HG02759 (cell line): ENCODE measurements around the gene ELOB.
A peak's percentile ranks its signal among the peaks of the same experiment; 100 is the strongest.

Experiments used
- ATAC-seq: cut with Tn5 transposase; IDR thresholded peaks from one replicate; pipeline ENCODE4 v1.9.1; 2021; ENCODE audit warnings: mild to moderate bottlenecking, moderate library complexity; ENCODE audit not compliant: unreplicated experiment

The ELOB gene

DNA sequence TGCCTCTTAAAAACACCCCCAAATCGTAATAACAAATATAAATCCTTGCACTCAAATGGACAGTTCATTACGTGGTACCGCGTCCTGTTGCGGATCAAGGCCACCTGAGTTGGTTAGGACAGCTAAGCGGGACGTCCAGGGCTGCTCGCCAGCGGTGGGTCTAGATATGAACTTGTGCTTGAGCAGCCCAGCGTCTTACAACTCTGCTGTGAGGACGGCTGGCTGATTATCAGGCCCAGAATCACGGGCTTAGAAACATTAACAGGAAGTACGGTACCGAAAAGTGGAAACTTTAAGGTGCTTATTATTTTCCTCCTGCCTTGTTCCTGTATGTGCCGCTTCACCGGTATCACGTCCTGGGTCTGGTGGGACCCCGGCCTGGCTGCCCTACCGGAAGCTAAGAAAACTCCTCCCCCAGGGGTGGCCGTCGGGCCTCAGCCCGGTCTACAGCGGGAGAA, 25.5 kb downstream of the ELOB start:
- peak; percentile 31 for ATAC-seq

DNA sequence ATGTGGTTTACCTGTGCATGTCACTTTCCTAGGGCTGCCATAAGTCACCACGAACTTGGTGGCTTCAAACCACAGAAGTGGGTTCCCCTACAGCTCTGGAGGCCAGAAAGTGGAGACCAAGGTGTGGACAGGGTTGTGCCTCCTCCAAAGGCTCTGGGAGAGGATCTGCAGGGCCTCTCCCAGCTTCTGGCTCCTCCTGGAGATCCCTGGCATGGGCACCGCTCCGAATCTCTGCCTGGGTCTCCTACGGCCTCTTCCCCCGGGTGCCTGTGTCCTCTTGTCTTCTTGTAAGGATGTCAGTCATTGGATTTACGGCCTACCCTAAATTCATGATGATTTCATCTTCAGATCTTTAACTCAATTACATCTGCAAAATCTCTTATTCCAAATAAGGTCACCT, 27.1 kb downstream of the ELOB start:
- ATAC-seq = no peak

DNA sequence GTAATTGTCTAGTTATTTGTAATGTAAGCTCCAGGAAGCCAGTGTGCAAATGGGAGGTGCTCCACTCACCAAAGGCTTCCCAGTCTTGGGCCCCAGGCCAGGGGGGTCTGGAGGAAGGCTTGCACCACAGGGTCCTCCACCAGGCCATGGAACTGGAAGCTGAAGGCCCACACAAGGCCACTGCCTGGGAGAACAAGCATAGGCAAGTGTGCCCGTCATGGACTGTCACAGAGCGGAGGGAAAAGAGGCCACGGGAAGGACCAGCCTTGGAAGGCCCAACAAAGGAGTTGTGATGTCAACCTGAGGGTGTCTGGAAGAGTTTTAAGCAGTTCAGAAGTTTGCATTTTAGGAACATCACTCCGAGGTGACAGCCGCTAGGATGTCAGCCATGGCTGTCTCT, 27.6 kb downstream of the ELOB start:
- no peak for ATAC-seq

DNA sequence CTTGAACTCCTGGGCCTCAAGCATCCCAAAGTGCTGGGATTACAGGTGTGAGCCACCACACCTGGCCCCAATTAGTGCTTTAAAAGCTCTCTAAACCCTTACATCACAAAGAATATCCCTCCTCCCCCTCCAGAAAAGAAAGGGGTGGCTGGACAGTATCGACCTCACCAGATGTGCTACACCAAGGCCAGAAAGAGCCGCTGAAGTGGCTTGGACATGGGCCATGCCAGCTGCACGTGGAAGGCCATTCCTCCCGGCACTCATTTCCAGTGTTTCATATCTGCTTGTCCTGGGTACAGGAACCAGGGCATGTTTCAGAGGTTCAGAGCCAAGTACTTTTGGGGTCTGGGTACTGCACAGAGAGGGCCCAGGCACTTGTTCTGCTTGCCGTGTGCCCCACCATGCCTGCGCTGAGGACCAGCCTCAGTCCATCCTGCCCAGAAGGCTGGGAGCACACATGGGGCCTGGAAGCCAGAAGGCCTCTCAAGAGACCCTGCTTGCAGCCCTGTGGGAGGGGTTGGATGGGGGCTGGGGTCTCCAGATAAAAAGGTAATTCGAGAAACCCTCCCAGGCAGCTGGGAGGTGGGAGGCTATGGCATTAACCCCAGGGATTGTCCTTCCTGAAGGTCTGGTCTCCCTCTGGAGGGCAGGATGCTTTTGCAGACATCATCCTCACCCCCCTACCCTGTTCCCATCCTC, 28.2 kb downstream of the ELOB start:
- no peak for ATAC-seq

DNA sequence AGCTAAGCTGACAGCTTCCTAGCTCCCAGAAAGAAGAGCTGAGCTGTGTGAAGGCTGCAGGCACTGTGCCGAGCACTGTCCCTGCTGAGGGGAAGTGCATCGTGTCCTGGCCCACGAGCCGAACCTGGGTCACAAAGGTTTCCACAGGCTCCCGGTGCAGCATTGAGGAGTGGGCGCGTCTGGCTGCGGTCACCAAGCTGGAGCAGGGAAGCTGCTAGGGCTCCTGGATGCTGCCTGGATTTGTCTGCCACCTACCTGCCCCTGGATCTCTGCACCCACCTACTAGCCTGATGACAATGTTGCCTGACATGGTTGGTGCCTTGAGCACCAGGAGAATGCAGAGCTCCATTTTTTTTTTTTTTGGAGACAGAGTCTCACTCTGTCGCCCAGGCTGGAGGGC, 31.1 kb downstream of the ELOB start:
- no peak for ATAC-seq

DNA sequence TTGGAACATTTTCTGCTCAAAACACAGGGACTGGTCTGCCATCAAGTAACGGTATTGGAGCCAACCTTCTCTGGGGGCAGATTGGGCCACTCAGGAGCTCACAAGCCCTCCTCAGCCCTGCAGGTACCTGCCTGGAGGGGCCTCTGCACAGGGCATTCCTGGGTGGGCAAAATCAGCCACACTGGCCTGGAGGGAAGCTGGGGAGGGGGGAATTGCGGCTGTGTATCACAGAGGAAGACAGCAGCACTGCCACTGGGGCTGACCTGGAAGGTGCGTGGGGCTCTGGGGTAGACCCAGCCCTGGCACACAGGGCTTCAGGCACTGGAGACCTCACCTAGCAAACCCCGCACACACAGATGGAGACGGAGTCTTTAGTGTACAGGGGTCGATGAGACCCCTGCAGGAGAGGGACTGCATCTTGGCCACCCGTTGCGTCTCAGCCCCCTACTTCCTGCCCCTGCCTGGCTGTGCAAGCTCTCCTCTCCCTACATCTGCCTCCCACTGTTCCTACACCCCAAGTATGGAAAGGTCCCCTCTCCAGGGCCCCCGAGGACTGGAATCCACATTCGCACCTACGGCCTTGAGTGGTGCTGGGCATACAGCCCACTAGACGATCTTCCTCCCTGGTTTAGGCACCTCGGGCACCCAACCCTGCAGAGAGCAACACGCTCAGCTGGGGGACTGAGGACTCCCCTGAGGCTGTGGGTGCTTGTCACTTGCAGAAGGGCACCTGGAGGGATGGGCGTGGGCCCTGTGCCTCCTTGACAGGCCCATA, 31.8 kb downstream of the ELOB start:
- no peak for ATAC-seq

DNA sequence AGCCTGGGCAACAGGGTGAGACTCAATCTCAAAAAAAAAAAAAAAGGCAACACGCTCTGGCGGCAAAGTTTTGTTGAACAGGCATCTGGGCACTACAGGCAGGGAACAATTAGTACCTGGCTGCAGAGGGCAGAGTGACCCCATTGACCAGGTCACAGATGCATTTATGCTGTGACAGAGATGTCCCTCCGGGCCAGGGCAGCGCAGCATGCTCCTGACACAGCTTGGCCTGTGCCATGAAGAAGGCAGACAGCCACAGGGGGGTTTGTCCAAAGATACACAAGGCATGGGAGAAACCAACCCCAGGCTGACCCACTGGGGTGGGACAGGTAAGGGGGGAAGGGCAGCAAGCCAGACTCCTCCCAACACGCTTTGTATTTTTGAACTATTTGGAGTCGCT, 32.4 kb downstream of the ELOB start:
- ATAC-seq = no peak

DNA sequence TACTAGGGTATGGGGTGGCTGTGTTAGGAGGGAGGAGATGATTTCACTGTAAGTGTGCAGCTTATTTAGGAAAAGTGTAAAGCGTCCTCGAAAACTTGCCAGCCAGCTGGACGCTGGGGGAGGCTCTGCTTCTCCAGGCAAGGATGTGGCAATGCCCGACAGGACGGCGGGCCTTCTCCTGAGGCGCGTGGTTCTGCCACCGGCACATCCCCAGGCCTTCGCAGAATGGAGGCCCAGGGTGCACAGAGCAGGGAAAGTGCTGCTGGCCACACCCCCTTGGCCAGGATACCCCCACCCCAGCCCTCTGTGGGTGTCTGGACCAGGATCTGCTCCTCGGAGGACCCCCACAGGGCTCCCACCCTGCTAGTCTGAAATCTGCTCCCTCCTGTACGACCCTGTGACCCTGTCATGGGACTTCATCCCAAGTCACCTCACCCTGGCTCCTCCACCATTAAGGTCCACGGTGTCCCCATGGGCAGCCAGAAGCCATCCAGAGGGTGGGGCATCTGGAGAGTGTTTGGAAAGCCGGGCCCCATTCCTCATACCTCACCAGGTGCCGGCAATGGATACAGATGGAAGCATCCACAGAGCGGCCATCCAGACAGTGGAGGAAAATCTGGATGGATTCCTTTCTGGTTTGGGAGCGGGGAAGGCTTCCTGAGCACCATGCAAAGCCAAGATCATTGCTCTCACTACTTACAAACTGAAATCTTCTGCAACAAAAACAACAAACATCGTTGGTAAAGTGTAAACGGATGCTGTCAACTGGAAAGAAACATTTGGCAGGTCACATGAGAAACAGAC, 33.9 kb downstream of the ELOB start:
- ATAC-seq = no peak

DNA sequence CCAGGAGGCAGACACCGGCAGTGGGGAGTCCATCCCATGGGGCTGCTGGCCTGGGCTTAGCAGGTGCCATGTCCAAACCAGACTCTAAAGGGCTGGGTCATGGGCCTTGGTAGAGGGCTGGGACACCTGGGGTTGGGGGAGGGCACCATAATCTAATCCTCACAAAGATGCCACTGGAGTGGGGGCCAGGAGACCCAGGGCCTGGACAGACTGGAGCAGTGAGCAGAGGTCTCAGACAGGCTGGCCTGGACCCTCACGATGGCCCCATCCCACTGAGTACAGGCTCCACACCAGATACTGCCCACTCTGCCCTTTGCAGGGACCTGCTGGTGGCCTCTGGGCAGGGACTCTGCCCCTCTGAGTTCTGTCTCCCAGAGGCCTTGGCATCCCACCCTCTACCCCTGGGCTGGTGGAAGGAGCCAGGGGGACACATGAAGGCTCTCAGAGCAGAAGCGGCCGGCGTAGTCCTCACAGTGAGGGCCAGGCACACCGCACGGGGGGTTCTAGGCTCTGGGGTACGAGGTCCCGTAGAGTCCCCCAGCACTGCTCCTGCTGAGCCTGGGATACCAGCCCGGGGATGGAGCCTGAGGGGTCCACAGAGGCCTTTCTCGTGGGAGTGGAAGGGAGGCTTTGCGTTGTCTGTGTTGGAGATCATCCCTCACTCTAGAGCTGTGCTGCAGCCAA, 34.6 kb downstream of the ELOB start:
- ATAC-seq = no peak

DNA sequence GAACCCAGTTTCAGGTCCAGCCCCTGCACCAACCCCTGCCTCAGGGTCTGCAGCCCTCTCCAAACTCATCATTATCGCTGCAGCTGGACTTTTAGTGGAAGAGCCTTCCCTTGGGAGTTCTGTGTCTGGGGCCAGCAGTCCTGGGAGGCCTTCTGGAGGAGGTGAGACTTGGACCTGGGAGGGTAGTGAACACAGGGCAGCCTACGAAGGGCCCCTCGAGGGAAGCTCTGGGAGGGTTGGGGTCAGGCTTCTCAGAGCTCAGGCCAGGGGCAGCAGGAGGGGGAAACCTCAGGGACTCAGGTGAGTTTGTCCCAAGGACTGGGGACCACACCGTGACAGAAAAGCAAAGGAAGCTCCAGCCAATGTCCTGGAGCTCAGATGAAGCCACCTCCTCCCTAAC, 35.9 kb downstream of the ELOB start:
- no peak for ATAC-seq

DNA sequence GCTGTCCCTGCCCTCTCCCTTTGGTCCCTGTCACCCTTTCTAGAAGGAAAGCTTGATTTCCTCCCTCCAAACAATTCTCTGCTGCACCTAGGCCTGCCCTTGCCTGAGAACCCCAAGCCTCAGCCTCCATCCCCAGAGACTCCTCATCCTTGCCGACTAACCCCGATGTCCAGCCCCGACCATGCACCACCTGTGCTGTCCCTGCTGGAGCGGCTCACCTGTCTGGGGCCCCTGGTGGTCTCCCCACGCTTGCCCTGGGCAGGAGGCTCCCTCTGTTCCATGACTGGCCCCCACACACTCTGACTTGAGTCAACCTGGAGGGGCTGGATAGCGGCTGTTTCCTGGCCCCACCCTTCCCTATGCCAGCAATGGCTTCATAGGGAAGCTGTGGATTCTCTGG, 36.6 kb downstream of the ELOB start:
- no peak for ATAC-seq

DNA sequence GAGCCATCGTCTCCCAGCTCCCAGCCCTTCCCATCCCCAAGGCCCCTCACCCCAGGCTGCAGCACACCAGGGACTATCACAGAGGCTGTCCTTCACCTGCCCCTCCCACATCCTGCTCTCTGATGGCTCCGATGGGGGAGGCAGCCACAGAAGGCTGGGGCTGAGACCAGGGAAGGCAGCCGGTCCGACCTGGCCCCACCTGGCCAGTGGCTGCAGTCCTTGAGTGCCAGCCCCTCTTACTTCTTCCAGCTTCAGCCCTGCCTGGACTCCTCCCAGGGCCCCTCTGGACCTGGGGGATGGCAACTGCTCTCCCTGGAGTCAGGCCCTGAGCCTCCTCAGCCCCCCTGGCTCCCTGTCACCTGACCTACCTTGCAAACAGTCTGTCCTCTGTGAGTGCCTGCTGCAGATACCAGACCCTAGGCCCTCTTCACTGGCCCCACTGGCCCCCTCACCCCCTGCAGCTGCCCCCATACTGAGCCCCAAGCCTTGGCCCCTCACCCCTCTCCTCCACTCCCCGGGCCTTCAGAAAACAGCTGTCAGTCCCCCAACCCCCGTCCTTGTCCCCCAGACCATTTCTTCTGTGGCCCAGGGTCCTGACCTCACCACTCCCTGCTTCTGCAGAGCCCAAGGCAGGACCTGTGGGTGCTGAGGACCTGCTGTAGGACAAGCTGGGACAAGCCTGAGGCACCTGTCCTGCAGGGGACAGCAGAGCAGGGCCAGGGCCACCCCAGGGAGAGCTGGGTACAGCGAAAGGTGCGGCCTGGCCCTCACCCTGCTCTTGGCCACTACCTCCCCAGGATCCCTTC, 37.3 kb downstream of the ELOB start:
- ATAC-seq = no peak

DNA sequence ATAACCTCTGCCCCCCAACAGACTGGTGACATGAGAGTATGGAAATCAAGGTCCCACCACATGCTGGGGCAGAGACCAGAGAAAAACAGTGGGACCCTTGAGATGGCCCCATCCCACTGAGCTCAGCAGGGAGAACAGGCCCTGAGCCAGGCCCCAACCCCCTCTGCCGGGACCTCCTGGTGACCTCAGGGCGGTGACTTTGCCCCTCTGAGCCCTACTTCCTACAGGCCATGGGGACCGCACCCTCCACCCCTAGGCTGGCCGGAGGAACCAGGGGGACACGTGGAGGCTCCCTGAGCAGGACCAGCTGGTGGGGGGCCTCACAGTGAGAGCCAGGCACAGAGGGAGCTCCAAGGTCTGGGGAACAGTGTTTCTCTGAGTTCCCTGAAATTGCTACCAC, 38.5 kb downstream of the ELOB start:
- no peak for ATAC-seq

DNA sequence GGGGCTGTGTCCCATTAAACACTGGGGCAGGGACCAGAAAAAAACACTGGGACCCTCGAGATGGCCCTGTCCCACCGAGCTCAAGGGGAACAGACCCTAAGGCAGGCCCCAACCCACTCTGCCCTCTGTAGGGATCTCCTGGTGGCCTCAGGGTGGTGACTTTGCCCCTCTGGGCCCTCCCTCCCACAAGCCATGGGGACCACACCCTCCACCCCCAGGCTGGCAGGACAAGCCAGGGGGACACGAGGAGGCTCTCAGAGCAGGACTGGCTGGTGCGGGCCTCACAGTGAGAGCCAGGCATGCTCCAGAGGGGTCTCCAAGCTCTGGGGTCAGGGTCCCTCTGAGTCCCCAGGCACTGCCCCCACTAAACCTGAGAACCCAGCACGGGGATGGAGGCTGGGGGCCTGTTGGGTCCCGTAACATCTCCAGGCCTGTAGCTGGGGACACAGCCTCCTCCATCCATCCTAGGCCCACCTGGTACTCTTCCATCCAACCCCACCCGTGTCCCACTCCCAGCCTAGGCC, 39.1 kb downstream of the ELOB start:
- ATAC-seq = no peak

DNA sequence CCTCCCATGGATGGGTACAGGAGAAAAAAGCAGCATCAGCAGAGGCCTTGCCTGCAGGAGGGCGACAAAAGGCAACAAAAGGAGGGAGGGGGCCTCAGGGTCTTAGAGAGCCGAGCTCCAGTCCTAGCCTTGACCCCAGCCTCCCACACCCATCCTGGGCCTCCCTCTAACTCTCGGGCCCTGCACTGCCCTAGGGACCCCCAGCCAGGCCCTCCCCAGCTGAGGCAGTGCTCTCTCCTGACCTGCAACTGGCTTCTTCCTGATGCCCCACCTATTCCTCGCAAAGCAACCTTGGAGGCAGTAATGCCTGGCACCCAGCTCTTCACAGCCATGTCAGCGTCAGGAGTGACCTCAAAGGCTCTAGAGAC, 39.9 kb downstream of the ELOB start:
- no peak for ATAC-seq

DNA sequence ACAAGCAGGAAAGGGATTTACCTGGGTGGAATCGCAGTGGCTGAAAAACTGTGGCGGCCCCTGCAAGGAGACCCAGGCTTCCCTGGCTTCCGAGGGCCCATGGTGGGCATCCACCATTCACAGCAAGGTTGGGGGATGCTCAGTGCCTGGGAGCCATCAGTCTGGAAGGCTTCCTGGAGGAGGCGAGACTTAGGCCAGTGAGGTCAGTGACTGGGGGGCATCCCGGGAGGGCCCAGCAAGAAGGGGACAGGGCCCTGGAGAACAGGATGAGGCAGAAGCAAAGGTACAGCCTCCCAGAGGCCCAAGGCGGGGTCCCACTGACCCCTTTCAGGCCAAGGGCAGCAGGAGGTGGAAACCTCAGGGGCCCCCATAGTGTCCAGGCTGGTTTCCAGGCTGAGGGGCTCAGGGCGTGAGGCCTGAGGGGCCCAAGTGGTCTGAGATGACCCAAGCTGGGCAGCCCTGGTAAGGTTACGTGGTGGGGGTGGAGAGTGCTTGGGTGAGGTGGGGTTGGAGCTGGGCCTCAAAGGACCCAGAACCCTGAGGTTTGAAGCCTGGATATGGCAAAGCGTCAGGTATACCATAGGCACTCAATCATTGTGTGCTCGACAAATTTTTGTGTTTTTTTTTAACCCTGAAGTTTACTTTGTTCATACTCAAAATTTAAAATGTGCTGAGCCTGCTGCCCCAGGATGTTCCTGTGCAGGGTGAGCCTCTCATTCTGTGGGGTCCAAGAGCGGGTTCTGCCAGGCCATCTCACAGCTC, 40.4 kb downstream of the ELOB start:
- no peak for ATAC-seq

DNA sequence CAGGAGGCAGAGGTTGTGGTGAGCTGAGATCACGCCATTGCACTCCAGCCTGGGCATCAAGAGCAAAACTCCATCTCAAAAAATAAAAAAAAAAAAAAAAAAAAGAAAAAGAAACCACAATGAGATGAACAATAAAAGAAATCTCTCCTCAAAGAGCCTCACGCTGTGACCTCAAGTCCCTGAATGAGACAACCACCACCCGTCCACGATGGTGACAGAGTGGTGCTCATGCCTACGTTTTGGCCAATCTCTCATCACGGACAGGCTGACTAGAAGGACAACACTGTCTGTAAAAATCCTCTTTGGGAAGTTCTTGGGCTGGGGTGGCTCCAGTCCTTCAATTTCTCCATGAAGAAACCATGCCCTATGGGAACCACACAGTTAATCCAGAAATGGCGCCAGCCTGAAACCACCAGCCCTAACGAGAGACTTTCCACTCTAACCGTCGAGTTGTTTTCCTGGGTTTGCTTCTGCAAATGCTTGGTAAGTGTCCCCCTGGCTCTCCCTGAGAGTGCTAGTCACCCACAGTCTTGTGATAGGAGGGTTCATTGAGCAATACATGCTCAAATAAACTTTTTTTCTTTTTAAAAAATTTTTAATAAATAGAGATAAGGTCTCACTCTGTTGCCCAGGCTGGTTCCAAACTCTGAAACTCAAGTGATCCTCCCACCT, 42.1 kb downstream of the ELOB start:
- ATAC-seq = no peak

DNA sequence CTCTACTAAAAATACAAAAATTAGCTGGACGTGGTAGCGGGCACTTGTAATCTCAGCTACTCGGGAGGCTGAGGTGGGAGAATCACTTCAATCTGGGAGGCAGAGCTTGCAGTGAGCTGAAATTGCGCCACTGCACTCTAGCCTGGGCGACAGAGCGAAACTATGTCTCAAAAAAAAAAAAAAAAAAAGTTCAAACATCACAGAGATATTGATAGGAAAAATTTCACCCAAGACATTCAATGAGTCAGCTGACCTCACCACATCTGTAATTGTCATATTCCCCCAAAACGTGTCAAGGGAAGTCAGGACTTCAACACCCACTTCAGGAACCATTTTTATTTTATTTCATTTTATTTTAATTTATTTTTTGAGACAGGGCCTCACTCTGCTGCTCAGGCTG, 49.0 kb downstream of the ELOB start:
- ATAC-seq = no peak

DNA sequence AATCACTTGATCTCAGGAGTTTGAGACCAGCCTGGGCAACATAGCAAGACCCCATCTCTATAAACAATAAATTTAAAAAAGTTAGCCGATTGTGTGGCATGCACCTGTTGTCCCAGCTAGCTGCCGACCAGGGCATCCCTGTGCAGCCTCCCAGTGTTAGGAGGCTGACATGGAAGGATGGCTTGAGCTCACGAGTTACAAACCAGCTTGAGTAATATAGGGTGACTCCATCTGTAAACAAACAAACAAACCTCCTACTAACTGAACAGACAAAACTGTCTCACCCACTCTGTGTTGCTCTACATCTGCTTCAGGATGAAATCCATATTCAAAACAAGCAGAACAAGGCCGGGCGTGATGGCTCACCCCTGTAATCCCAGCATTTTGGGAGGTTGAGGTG, 50.2 kb downstream of the ELOB start:
- ATAC-seq = no peak
